Fibroblast of peridontal ligament (primary cell): ENCODE results near the gene COPS6.
A peak's percentile ranks its signal among the peaks of the same experiment; 100 is the strongest.

Experiments
- DNase-seq: peaks from one replicate; pipeline ENCODE4 v3.0.0-alpha.2; 2010; ENCODE audit errors: extremely low read depth

The COPS6 gene

DNA sequence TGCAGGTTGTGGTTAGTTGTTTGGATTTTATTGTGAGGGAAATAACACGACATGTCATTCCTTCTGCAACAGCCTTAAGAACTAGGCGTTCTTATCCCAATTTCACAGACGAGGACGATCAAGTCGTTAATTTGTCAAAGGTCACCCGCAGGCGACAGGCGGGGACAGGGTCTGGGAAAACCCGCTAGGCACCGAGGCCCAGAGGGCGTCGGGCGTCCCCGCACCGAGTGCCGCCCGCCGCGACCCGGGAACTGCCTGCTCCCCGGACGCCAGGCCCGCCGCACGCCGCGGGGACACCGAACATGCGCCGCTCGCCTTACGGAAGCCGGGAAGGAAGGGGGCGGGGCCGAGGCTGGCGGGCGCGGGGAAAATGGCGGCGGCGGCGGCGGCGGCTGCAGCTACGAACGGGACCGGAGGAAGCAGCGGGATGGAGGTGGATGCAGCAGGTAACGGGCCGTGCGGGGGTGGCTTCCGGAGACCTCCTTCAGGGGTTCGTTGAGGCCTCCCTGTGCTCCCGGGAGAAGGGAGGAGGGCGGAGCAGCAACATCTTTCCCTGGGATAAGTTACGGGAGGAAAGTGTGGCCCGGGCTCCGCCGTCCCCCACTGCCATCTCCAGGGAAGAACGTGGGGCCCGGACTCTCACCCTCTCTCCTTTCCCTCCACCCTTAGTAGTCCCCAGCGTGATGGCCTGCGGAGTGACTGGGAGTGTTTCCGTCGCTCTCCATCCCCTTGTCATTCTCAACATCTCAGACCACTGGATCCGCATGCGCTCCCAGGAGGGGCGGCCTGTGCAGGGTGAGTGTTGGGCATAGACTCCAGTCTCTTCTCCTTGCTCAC is at the start of gene COPS6:
Gene COPS6, plus strand, starts transcription at position 349 of the 837 bp plus-strand sequence. Its CDS starts 22 bp downstream, at position 371.
- peak; percentile 65 for DNase-seq

DNA sequence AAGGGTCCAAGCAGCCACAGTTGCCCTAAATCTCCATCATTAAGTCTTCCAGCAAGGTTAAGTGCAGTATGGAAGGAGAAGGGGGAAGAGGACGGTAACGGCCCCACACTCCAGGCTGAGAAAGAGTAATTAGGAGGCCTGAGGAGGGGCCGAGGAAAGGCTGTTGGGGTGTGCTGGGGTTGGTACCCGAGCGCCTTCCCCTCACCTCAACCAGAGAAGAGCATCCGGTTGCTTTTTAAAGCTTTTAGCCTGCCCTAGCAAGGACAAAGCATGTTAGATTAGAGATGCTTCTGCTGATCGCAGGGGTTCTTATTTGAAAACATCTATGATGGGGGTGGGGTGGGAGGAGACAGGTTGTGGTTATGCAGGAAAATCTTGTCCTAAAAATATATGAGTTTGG is 48.2 kb upstream of the COPS6 start:
- DNase-seq, result no peak

DNA sequence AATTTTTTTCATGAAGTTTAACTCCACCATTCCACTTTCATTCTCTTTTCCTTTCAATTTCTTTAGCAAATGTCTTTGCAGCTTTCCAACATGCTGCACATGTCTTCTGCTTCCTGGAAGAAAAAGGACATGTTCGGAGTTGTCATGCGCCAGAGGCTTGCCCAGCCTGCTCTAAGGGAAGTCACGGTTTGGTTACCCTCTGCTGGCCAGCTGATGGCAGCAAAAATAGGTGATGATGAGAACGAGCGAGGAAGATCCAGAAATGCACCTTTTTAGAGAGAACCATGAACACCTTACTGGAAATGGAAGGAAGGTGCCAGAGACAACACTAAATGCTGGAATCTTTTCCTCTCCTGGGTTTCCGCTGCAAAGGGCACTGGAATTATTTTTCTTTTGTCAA is 44.1 kb upstream of the COPS6 start:
- no peak for DNase-seq

GRCh38 chr7:100048680-100049079 is 40.1 kb upstream of the COPS6 start:
- DNase-seq, result no peak

GRCh38 chr7:100049441-100050291 is 39.1 kb upstream of the COPS6 start, which contains the start of gene ZSCAN21:
ZSCAN21 (plus strand) TSS chr7:100049774; CDS start chr7:100057007, 7,233 bp downstream.
- DNase-seq, result peak; percentile 85

DNA sequence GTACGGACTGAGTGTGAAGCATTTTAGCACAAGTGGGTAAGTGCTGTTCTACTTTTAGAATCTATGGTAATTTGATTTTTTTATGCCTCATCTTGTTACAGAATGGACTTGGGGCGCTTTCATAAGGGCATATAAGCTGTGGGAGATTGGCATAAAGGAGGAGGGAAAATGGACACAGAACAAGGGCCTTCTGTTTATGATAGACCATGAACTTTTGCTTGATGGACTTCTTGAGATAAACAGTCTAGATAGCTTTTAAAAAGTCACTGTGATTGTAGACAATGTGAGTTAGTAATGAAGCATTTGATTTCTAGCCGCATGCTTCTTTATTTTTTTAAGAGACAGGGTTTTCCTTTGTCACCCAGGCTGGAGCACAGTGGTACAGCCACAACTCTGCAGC is 37.2 kb upstream of the COPS6 start:
- DNase-seq, result no peak

DNA sequence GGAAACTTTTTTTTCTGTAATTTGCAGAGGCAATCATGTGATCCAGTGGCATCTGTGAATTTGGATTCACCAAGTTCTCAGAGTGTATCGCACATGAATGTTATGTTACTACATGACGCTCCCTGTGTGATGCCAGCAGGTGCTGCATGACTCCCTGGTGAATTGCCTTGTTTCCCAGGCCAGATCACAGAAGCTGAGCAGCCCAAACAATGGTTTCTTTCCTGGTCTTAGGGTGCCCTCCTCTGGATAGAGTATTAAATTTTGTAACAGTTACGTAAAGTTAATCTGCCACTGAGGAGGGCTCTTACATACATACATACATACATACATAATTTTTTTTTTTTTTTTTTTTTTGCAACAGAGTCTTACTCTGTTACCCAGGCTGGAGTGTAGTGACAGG is 35.6 kb upstream of the COPS6 start:
- DNase-seq, result peak; percentile 78

- DNase-seq, result no peak
Measured at GRCh38 chr7:100057006-100057405, 31.8 kb upstream of the COPS6 start.

DNA sequence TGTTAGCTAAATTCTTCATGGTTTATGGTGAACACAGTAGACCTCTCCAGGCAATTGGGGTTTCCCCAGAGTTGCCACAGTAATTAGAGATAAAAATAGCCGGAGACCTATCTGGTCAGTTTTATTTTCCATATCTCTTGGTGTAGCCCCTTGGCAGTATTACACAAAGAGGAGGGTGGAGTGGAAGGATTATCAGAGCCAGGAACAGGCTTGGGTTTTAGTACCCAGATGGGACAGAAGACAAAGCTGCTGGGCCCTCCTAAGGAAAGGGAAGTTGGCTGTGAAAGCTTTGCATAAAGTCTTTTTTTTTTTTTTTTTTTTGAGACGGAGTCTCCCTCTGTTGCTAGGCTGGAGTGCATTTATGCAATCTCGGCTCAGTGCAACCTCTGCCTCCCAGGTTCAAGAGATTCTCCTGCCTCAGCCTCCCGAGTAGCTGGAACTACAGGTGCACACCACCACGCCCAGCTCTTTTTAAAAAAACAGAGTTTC is 29.5 kb upstream of the COPS6 start:
- no peak for DNase-seq

GRCh38 chr7:100061518-100062193 is 27.1 kb upstream of the COPS6 start:
- DNase-seq, result no peak

GRCh38 chr7:100063376-100063775 is 25.4 kb upstream of the COPS6 start:
- no peak for DNase-seq

GRCh38 chr7:100064162-100064561 is 24.6 kb upstream of the COPS6 start:
- DNase-seq, result no peak

- peak; percentile 98 for DNase-seq
Measured at GRCh38 chr7:100065452-100066186, 23.1 kb upstream of the COPS6 start.

DNA sequence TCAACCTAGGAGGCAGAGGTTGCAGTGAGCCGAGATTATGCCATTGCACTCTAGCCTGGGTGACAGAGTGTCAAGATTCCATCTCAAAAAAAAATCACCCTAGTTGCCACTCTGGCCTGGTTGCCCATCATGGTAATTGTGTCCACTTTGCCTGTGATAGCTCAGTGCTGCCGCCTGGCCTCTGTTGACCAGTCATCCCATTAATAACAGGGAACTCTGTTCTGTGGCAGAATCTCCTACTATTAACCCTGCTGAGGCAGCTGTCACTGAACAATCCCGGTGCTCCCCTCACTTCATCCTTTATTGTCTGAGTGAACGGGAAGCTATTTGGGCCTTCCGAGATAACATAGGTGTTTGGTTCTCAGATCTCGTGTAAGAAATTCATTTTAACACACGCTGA is 21.8 kb upstream of the COPS6 start:
- DNase-seq, result no peak

GRCh38 chr7:100069991-100070390 is 18.8 kb upstream of the COPS6 start:
- no peak for DNase-seq

DNA sequence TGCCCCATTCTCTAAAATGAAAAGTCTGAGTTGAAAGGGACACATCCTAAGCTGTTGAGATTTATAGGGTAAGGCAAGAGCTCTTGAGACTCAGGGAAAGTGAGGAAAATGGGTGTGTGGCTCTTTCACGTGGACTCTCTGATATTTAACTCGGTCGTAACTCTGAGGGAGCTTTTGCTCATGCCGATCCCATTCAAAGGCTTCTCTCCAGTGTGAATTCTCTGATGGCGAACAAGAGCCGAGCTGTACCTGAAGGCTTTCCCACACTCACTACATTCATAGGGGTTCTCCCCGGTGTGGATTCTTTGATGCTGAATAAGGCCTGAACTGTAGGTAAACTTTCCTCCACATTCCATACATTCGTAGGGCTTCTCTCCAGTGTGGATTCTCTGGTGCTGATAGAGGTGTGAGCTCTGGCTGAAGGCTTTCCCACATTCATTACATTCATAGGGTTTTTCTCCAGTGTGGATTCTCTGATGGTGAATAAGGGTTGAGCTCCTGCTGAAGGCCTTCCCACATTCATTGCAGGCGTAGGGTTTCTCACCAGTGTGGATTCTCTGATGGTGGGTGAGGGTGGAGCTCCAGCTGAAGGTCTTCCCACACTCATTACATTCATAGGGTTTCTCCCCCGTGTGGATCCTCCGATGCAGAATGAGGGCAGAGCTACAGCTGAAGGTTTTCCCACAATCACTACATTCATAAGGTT is 17.6 kb upstream of the COPS6 start:
- DNase-seq, result no peak

DNA sequence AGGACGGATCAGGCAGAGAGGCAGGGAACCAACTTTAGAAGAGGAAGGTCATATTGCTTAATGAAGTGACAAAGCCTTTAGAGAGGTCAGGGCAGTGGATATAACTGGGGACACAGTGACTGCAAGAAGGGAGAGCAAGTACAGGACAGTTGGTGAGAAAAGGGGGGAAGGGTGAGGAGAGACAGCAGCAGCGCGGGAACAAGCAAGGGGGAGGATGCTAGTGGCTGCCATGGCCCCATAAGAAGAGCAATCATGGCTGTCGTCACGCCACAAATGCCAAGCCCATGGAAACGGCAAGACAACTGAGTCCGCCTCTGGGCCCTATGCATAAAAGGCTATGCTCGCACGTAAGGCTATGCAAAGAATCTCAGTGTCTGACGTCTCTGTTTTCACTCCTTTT is 16.3 kb upstream of the COPS6 start:
- DNase-seq, result no peak

DNA sequence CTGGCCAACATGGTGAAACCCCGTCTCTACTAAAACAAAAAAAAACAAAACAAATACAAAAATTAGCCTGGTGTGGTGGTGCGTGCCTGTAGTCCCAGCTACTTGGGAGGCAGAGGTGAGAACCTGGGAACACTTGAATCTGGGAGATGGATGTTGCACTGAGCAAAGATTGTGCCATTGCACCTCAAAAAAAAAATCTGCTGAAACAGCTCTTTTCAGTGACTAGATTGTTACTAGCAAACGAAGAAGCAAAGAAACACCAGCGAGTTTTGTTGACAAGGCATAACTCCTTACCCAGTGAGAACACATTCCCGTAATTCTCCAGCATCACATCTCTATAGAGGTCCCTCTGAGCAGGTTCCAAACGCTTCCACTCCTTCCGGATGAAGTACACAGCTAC is 13.9 kb upstream of the COPS6 start:
- no peak for DNase-seq

GRCh38 chr7:100075418-100075817 is 13.4 kb upstream of the COPS6 start:
- DNase-seq, result no peak

DNA sequence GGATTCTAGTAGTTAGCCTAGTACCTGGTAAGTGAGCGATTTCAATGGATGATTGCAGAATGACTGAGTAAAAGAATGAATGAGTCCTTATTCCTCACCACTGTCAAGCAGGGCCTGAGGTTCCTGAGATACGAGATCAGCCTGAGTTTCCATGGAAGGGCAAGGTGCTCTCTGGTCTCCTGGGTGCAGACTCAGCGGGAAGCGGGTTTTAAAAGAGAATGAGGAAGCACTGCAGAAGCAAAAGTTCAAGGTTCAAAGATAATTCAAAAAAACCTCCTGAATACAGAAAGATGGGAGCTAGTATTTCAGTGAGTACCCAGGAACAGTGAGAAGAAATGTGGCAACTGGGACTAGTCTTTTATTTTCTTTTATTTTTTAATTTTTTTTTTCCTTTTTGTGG is 11.6 kb upstream of the COPS6 start:
- no peak for DNase-seq
